IPS-NIHi7 (cell line): ENCODE data around the gene TAS2R41.
"Not testable (repeated sequence)": the region's sequence is repeated elsewhere in the genome, so short reads cannot be mapped to it uniquely, and the experiment has no call there.

Experiments
- DNase-seq: peaks from one replicate; pipeline ENCODE4 v3.0.0; 2012; ENCODE audit warnings: mixed read lengths; ENCODE audit errors: extremely low spot score

TAS2R41 gene

GRCh38 chr7:143518941-143519340 is 41.3 kb downstream of the TAS2R41 start:
- DNase-seq: no peak

- no peak for DNase-seq
Observed at GRCh38 chr7:143519411-143520131, 41.9 kb downstream of the TAS2R41 start.

- not testable (repeated sequence) for DNase-seq
Observed at GRCh38 chr7:143522309-143522916, 44.7 kb downstream of the TAS2R41 start.
